SK-N-SH (cell line): ENCODE measurements around the gene ZRANB3. TPM values are rescaled to one million over a fixed set of nuclear protein-coding genes. Genes with fewer than 3 reads are reported as not detected.

Experiments used
- CTCF ChIA-PET: fragments of 300-600, 350-600 bp; formaldehyde crosslinking; extraction: SDS; loops from one replicate; lab custom pipeline; 2021; lab: Yijun Ruan, JAX
- POLR2A ChIA-PET: fragments of 350-600 bp; sonication (Branson Sonifier 250); formaldehyde crosslinking; extraction: SDS; loops from one replicate; lab custom pipeline; 2020; ENCODE audit warnings: antibody characterized with exemption, inconsistent platforms; lab: Yijun Ruan, JAX
- DNase-seq: peaks from one replicate; pipeline ENCODE4 v3.0.0; 2012
- H2AFZ ChIP-seq: fragments of 200-600 bp; sonication (generic); 2 replicates; pipeline ENCODE4 v1.8.1; 2016; ENCODE audit warnings: antibody characterized with exemption, mild to moderate bottlenecking, low read depth
- H3F3A ChIP-seq: fragments of 200-600 bp; sonication (generic); replicated peaks from 2 replicates; pipeline ENCODE3; 2016; ENCODE audit warnings: antibody characterized with exemption, mild to moderate bottlenecking; ENCODE audit not compliant: insufficient read depth
- H3K27ac ChIP-seq, 2 experiments: fragments of 200-500 bp in 1 of 2; fragments of 200-600 bp in 1 of 2; sonication (Bioruptor generic) in 1 of 2; sonication (generic), shearing (Covaris generic) in 1 of 2; 2 replicates each; pipeline versions ENCODE4 v1.5.1 to v1.6.1; 2014 to 2016; ENCODE audit warnings: low read depth in 2 of 2, inconsistent platforms in 1 of 2, low read length in 1 of 2, mild to moderate bottlenecking in 1 of 2, mixed read lengths in 1 of 2
- H3K27me3 ChIP-seq: fragments of 200-600 bp; sonication (generic), shearing (Covaris generic); 2 replicates; pipeline ENCODE4 v1.6.1; 2016; ENCODE audit warnings: mixed run types; ENCODE audit not compliant: insufficient read depth
- H3K36me3 ChIP-seq, 2 experiments: fragments of 200-500 bp in 1 of 2; fragments of 200-600 bp in 1 of 2; sonication (Bioruptor generic) in 1 of 2; sonication (generic) in 1 of 2; replicated peaks in 1 of 2; 2 replicates each; pipeline versions ENCODE3 to v1.5.1; 2014 to 2016; ENCODE audit warnings: low read length in 1 of 2, mild to moderate bottlenecking in 1 of 2; ENCODE audit not compliant: insufficient read depth in 2 of 2, control insufficient read depth in 1 of 2
- H3K4me1 ChIP-seq, 2 experiments: fragments of 200-500 bp in 1 of 2; fragments of 200-600 bp in 1 of 2; sonication (Bioruptor generic) in 1 of 2; sonication (generic), shearing (Covaris generic) in 1 of 2; 2 replicates each; pipeline versions ENCODE4 v1.5.1 to v1.6.1; 2014 to 2016; ENCODE audit warnings: low read depth in 1 of 2, low read length in 1 of 2, mixed run types in 1 of 2; ENCODE audit not compliant: insufficient read depth in 2 of 2, control insufficient read depth in 1 of 2
- H3K4me2 ChIP-seq: fragments of 200-600 bp; sonication (generic), shearing (Covaris generic); 2 replicates; pipeline ENCODE4 v1.6.1; 2017; ENCODE audit warnings: mixed run types
- H3K4me3 ChIP-seq, 2 experiments: fragments of 200-500 bp in 1 of 2; fragments of 200-600 bp in 1 of 2; sonication (Bioruptor generic) in 1 of 2; sonication (generic), shearing (Covaris generic) in 1 of 2; 2 replicates each; pipeline versions ENCODE4 v1.5.1 to v1.8.1; 2014 to 2016; ENCODE audit warnings: low read depth in 2 of 2, inconsistent platforms in 1 of 2, low read length in 1 of 2, mild to moderate bottlenecking in 1 of 2, mixed read lengths in 1 of 2, moderate library complexity in 1 of 2
- H3K79me2 ChIP-seq: fragments of 200-600 bp; sonication (generic); 2 replicates; pipeline ENCODE4 v1.8.1; 2017; ENCODE audit warnings: mild to moderate bottlenecking; ENCODE audit not compliant: insufficient read depth
- H3K9ac ChIP-seq: fragments of 200-600 bp; sonication (generic); 2 replicates; pipeline ENCODE4 v1.6.1; 2017; ENCODE audit warnings: mixed run types
- H3K9me2 ChIP-seq: fragments of 200-600 bp; sonication (generic); 2 replicates; pipeline ENCODE4 v1.6.1; 2017; ENCODE audit warnings: mixed run types
- H3K9me3 ChIP-seq: fragments of 200-600 bp; sonication (generic); 2 replicates; pipeline ENCODE4 v1.6.1; 2017; ENCODE audit warnings: mixed run types, mild to moderate bottlenecking, moderate library complexity
- H4K20me1 ChIP-seq: fragments of 200-600 bp; sonication (generic); 2 replicates; pipeline ENCODE4 v1.6.1; 2017; ENCODE audit warnings: mild to moderate bottlenecking, mixed run types; ENCODE audit not compliant: insufficient read depth
- EZH2phosphoT487 ChIP-seq: fragments of 200-600 bp; sonication (generic); IDR thresholded peaks from 2 replicates; pipeline ENCODE4 v1.6.1; 2017; ENCODE audit warnings: low read depth, mixed run types, mild to moderate bottlenecking, antibody characterized with exemption, moderate library complexity, borderline replicate concordance
- FOXM1 ChIP-seq: IDR thresholded peaks from 2 replicates; pipeline ENCODE4 v1.4.0; 2012; ENCODE audit warnings: low read depth, mild to moderate bottlenecking
- IRF3 ChIP-seq: fragments of 150-350 bp; IDR thresholded peaks from 2 replicates; pipeline ENCODE4 v1.6.1; 2016; ENCODE audit warnings: mild to moderate bottlenecking, low read depth, low read length
- JUND ChIP-seq: IDR thresholded peaks from 2 replicates; pipeline ENCODE4 v1.4.0; 2012
- MEF2A ChIP-seq: IDR thresholded peaks from 2 replicates; pipeline ENCODE4 v1.4.0; 2012; ENCODE audit warnings: low read depth, borderline replicate concordance
- MXI1 ChIP-seq: IDR thresholded peaks from 2 replicates; pipeline ENCODE4 v1.6.1; 2012; ENCODE audit warnings: mild to moderate bottlenecking, low read depth, low read length, improper control_type of control experiment
- NFIC ChIP-seq: IDR thresholded peaks from 2 replicates; pipeline ENCODE4 v1.4.0; 2012; ENCODE audit warnings: borderline replicate concordance
- RCOR1 ChIP-seq: fragments of 150-350 bp; IDR thresholded peaks from 2 replicates; pipeline ENCODE4 v1.6.1; 2017; ENCODE audit warnings: antibody characterized with exemption, low read length
- TCF12 ChIP-seq: IDR thresholded peaks from 2 replicates; pipeline ENCODE4 v1.4.0; 2012
- TEAD4 ChIP-seq: IDR thresholded peaks from 2 replicates; pipeline ENCODE4 v1.4.0; 2012; ENCODE audit warnings: mild to moderate bottlenecking, borderline replicate concordance; ENCODE audit not compliant: insufficient read depth
- YY1 ChIP-seq: IDR thresholded peaks from 2 replicates; pipeline ENCODE4 v1.4.0; 2012; ENCODE audit warnings: low read depth, mild to moderate bottlenecking
- ZBTB33 ChIP-seq: IDR thresholded peaks from 2 replicates; pipeline ENCODE4 v1.4.0; 2012; ENCODE audit warnings: low read depth, borderline replicate concordance
- WGBS: methylation state at CpG from one replicate; pipeline ENCODE4 v1.1.6; 2017; ENCODE audit warnings: low lambda C conversion rate; 5-methylcytosine and 5-hydroxymethylcytosine counted together
- polyA plus RNA-seq, 3 experiments: library from polyadenylated mRNA; depleted of rRNA; stranded (reverse); fragments of >200 nt; gene quantifications; 2 replicates each; pipeline ENCODE4 v1.2.3, GENCODE V29; 2012
- TF ChIP-seq, protein P1 (sequence below): IDR thresholded peaks from 2 replicates; pipeline ENCODE4 v1.4.0; 2012; ENCODE audit warnings: low read depth, borderline replicate concordance
- TF ChIP-seq, protein P2 (sequence below): IDR thresholded peaks from 2 replicates; pipeline ENCODE4; 2012

Gene ZRANB3
- polyA plus RNA-seq, 1 of the 3 experiments (the other 2 are of a cell fraction), result 4.1 TPM

DNA sequence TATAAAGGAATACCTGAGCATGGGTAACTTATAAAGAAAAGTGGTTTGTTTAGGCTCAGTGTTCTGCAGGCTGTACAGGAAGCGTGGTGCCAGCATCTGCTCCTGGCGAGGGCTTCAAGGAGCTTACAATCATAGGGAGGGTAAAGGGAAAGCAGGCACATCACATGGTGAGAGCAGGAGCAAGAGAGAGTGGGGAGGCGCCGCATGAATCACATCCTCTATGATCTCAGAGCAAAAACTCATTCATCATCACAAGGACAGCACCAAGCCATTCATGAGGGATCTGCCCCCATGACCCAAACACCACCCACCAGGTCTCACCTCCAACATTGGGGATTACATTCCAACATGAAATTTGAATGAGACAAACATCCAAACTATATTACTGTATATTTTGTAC is 32.8 kb upstream of the ZRANB3 start:
- peaks cover 55% of the 10 kb centered on the region for H3K79me2 ChIP-seq
- no peak for DNase-seq
- H3K36me3 ChIP-seq, result peaks cover 0 to 14% of the 10 kb centered on the region in 2 experiments
- H3K4me3 ChIP-seq, result no peak overlapping the region
- POLR2A ChIA-PET, result no interaction called here
- no peak overlapping the region for H2AFZ ChIP-seq
- no peaks in the 10 kb centered on the region for H3K9me3 ChIP-seq
- no peak overlapping the region for H3K9ac ChIP-seq
- TF ChIP-seq, protein P1, sequence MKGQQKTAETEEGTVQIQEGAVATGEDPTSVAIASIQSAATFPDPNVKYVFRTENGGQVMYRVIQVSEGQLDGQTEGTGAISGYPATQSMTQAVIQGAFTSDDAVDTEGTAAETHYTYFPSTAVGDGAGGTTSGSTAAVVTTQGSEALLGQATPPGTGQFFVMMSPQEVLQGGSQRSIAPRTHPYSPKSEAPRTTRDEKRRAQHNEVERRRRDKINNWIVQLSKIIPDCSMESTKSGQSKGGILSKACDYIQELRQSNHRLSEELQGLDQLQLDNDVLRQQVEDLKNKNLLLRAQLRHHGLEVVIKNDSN, result no peak
- TF ChIP-seq RCOR1 (no peak), FOXM1 (no peak), MXI1 (no peak)
- TF ChIP-seq, protein P2, sequence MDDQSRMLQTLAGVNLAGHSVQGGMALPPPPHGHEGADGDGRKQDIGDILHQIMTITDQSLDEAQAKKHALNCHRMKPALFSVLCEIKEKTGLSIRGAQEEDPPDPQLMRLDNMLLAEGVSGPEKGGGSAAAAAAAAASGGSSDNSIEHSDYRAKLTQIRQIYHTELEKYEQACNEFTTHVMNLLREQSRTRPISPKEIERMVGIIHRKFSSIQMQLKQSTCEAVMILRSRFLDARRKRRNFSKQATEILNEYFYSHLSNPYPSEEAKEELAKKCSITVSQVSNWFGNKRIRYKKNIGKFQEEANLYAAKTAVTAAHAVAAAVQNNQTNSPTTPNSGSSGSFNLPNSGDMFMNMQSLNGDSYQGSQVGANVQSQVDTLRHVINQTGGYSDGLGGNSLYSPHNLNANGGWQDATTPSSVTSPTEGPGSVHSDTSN, result peak; percentile 32; the same call in 1 of the 2 replicates
- no peaks in the 10 kb centered on the region for H3K4me1 ChIP-seq
- no peaks in the 10 kb centered on the region for H3K9me2 ChIP-seq
- no peak overlapping the region for H3K4me2 ChIP-seq
- 97% methylated on average over 2 of the region's 4 CpGs for WGBS
- CTCF ChIA-PET, result no interaction called here
- no peaks in the 10 kb centered on the region for H3F3A ChIP-seq
- H3K27me3 ChIP-seq, result no peaks in the 10 kb centered on the region
- H3K27ac ChIP-seq, result no peak overlapping the region
- H4K20me1 ChIP-seq, result no peaks in the 10 kb centered on the region

- no peaks in the 10 kb centered on the region for H3K9me3 ChIP-seq
- TF ChIP-seq JUND, result no peak
- H3K9me2 ChIP-seq, result no peaks in the 10 kb centered on the region
- H3K27me3 ChIP-seq, result no peaks in the 10 kb centered on the region
- ChIA-PET POLR2A (no interaction called here), CTCF (no interaction called here)
- 96% methylated on average over 4 of the region's 4 CpGs for WGBS
- peaks cover 0 to 14% of the 10 kb centered on the region in 2 experiments for H3K36me3 ChIP-seq
- H2AFZ ChIP-seq, result no peak overlapping the region
- no peak overlapping the region for H3K4me2 ChIP-seq
- peaks cover 0 to 2% of the 10 kb centered on the region in 2 experiments; a peak in 1 of 4 replicates for H3K4me1 ChIP-seq
- H3K4me3 ChIP-seq, result no peak overlapping the region
- H4K20me1 ChIP-seq, result no peaks in the 10 kb centered on the region
- H3F3A ChIP-seq, result no peaks in the 10 kb centered on the region
- peaks cover 54% of the 10 kb centered on the region for H3K79me2 ChIP-seq
- H3K9ac ChIP-seq, result no peak overlapping the region
- no peak for DNase-seq
- H3K27ac ChIP-seq, result no peak overlapping the region
These were observed 30.9 kb upstream of the ZRANB3 start for GRCh38 chr2:135561925-135562324.

DNA sequence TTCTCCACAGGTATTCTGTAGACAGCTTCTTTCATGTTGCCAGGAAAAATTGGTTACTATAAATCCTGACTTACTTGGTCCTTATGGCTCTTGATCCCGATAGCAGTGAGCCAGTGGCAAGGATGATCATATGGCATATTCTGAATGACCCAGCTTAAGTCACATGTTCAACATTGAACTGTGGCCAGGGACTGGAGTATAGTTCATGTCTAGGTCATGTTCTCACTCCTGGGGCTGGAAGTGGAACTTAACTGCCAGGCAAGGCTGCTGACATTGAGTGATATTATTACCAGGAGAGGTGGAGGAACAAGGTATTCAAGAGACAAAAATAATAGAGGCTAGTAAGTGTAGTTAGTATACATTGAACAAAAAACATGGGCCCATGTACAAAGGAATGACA is 26.5 kb upstream of the ZRANB3 start:
- Histone ChIP-seq H3K27me3 (no peaks in the 10 kb centered on the region), H4K20me1 (0 out of 2 replicates have a peak, but pooled peaks cover 4% of the 10 kb centered on the region), H2AFZ (no peak overlapping the region), H3K4me2 (no peak overlapping the region), H3K9me2 (no peaks in the 10 kb centered on the region), H3K36me3 (peaks cover 0 to 8% of the 10 kb centered on the region in 2 experiments), H3K4me3 (no peak overlapping the region), H3K9me3 (no peaks in the 10 kb centered on the region), H3K79me2 (peaks cover 65% of the 10 kb centered on the region), H3F3A (no peaks in the 10 kb centered on the region), H3K4me1 (peaks cover 0 to 2% of the 10 kb centered on the region in 2 experiments; a peak in 1 of 4 replicates), H3K9ac (no peak overlapping the region), H3K27ac (no peak overlapping the region)
- DNase-seq, result no peak
- 100% methylated on average over 1 of the region's 1 CpG for WGBS
- POLR2A ChIA-PET, result no interaction called here
- CTCF ChIA-PET, result interaction anchor here (1.1 kb wide), 1 partner anchor 16 kb away, joined by 5 read pairs; no protein-coding TSS in a partner anchor
- TF ChIP-seq, protein P2, result no peak
- TF ChIP-seq MEF2A (no peak), EZH2phosphoT487 (no peak), ZBTB33 (no peak), RCOR1 (no peak), NFIC (no peak), TEAD4 (no peak), YY1 (no peak), IRF3 (no peak), JUND (no peak), FOXM1 (no peak), TCF12 (no peak)
